Adipocyte (in vitro differentiated cells): ENCODE results near the gene NUP35.

ENCODE experiments used
- DNase-seq: peaks from one replicate; pipeline ENCODE4 v3.0.0-alpha.2; 2015; ENCODE audit warnings: low read depth
- H3K27me3 ChIP-seq: replicated peaks from 2 replicates; pipeline ENCODE4 v1.7.0; 2013; ENCODE audit warnings: mild to moderate bottlenecking, low read length, moderate library complexity; ENCODE audit not compliant: control insufficient read depth, insufficient read depth
- H3K36me3 ChIP-seq: 2 replicates; pipeline ENCODE4 v1.7.0; 2013; ENCODE audit warnings: low read length, mild to moderate bottlenecking, moderate library complexity; ENCODE audit not compliant: control insufficient read depth, insufficient read depth, severe bottlenecking
- H3K4me1 ChIP-seq: 2 replicates; pipeline ENCODE4 v1.7.0; 2013; ENCODE audit warnings: mild to moderate bottlenecking, low read length, moderate library complexity; ENCODE audit not compliant: control insufficient read depth, insufficient read depth
- H3K4me3 ChIP-seq: 2 replicates; pipeline ENCODE4 v1.7.0; 2013; ENCODE audit warnings: mild to moderate bottlenecking, low read length, moderate library complexity
- H3K9ac ChIP-seq: 2 replicates; pipeline ENCODE4 v1.7.0; 2013; ENCODE audit warnings: mild to moderate bottlenecking, low read length, moderate library complexity
- H3K9me3 ChIP-seq: 2 replicates; pipeline ENCODE4 v1.7.0; 2013; ENCODE audit warnings: mild to moderate bottlenecking, low read length, moderate library complexity; ENCODE audit not compliant: control insufficient read depth

Gene NUP35

GRCh38 chr2:183105402-183106134 is 18.7 kb upstream of the NUP35 start:
- H3K4me1 ChIP-seq = no peaks in the 10 kb centered on the region
- no peaks in the 10 kb centered on the region for H3K36me3 ChIP-seq
- H3K9me3 ChIP-seq = no peaks in the 10 kb centered on the region
- H3K4me3 ChIP-seq = no peak overlapping the region
- no peak overlapping the region for H3K9ac ChIP-seq
- H3K27me3 ChIP-seq = no peaks in the 10 kb centered on the region
- DNase-seq = no peak

DNA sequence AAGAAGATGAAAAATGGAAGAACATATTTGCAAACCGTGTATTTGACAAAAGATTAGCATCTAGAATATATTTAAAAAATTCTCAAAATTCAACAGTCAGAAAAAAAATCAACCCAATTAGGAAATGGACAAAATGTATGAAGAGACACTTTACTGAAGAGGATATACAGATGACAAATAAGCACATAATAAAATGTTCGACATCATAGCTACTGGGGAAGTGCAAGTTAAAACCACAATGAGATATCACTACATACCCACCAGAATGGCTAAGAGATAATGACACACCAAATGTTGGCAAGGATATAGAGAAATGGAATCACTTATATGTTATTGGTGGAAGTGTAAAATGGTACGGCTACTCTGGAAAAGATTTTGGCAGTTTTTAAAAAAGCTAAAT is 11.7 kb upstream of the NUP35 start:
- DNase-seq = no peak
- Histone ChIP-seq H3K4me1 (no peaks in the 10 kb centered on the region), H3K9ac (no peak overlapping the region), H3K36me3 (no peaks in the 10 kb centered on the region), H3K4me3 (no peak overlapping the region), H3K27me3 (no peaks in the 10 kb centered on the region), H3K9me3 (no peaks in the 10 kb centered on the region)

DNA sequence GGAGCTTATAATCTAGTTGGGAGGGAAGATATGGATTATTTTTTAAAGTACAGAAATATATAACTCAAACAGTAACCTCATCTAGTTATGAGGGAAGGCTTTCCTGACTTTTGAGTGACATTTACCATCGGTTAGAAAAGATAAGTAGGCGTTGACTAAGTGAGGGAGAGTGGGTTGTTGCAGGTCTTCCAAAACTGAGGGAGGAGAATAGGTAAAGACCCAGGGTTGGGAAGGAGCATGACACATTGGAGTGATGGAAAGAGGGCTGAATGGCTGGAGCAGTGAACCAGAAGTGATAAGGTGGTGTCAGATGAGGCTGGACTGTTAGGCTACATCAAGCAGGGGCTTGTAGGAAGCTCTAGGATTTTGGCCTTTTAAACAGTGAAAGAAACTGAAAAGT is 10.6 kb upstream of the NUP35 start:
- no peak for DNase-seq
- no peaks in the 10 kb centered on the region for H3K4me1 ChIP-seq
- no peaks in the 10 kb centered on the region for H3K9me3 ChIP-seq

DNA sequence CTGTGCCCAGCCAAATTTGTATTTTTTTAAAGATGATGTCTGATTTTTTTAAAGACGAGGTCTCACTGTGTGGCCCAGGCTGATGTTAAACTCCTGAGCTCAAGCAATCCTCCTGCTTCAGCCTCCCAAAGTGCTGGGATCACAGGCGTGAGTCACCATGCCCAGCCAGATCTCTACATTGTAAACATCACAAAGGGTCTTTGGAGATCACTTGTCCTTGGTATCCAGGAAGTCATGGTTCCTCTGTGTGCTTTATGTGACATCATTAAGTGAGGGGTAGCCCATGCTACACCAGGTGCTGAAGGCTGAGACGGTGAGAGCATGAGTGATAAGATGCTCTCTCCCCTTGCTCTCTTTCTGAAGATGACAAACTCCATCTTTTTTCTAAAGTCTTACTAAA is 7.0 kb upstream of the NUP35 start:
- no peak for DNase-seq

More for the DNA sequence above, 10.6 kb upstream of the NUP35 start:
- Histone ChIP-seq H3K4me3 (no peak overlapping the region), H3K27me3 (no peaks in the 10 kb centered on the region), H3K36me3 (no peaks in the 10 kb centered on the region), H3K9ac (no peak overlapping the region)

DNA sequence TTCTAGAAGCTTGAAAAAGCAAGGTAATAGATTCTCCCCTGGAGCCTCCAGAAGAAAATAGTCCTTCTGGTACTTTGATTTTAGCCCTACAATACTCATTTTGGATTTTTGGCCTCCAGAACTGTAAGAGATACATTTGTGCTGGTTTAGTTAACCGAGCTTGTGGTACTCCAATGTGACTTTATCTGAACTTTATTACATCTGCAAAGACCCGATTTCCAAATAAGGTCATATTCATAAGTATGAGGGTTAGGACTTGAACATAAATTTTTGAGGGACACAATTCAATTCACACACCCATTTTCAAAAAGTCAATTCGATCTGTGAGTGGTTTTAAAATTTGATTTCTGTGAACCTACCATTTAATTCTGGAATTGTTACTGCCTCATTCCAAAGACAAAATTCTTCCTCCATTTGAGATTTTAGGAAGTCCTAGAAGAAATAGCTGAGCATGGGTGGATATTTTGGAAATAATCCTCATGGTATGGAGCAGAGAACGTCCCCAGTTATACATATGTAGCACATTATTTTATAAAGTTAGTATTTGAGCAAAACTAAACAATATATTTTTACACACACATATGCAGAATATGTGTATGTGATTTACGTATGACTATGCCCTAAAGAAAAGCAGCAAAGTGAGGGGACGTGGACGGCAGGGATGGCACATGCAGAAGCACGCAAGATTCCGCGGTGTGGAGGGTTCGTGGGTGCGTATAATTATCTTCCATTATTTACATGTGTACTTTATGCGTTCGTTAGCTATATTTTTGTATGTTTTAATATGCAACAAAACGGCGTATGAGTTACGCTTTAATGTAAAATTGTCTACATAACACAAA is 905 bp upstream of the NUP35 start:
- no peak for DNase-seq
- H3K27me3 ChIP-seq = no peaks in the 10 kb centered on the region
- H3K4me3 ChIP-seq = peak overlapping the region; percentile 100

More for the DNA sequence above, 7.0 kb upstream of the NUP35 start:
- no peak overlapping the region for H3K4me3 ChIP-seq
- H3K27me3 ChIP-seq = no peaks in the 10 kb centered on the region
- no peaks in the 10 kb centered on the region for H3K36me3 ChIP-seq
- no peak overlapping the region for H3K9ac ChIP-seq
- no peaks in the 10 kb centered on the region for H3K9me3 ChIP-seq
- no peaks in the 10 kb centered on the region for H3K4me1 ChIP-seq

DNA sequence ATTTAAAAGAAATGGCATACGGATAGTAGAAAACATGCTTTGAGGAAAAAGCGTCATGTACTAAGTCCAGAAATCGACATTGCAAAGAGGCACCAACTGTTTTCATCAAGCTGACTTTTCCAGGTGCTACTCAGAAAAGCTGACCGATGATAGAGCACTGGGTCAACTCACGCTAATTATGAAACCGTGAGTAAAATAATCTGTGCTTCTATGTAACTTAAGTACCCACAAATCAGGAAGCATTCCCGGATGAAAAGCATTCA is 353 bp upstream of the NUP35 start:
- Histone ChIP-seq H3K27me3 (no peaks in the 10 kb centered on the region), H3K36me3 (peaks cover 2% of the 10 kb centered on the region), H3K4me3 (peak overlapping the region; percentile 100), H3K9me3 (no peaks in the 10 kb centered on the region), H3K4me1 (peaks cover 26% of the 10 kb centered on the region), H3K9ac (peak overlapping the region; percentile 87)
- DNase-seq = no peak

More for the DNA sequence above, 905 bp upstream of the NUP35 start:
- peaks cover 26% of the 10 kb centered on the region for H3K4me1 ChIP-seq
- H3K36me3 ChIP-seq = no peaks in the 10 kb centered on the region
- no peaks in the 10 kb centered on the region for H3K9me3 ChIP-seq
- H3K9ac ChIP-seq = peak overlapping the region; percentile 87

GRCh38 chr2:183124957-183125255 is 663 bp downstream of the NUP35 start:
- Histone ChIP-seq H3K9me3 (no peaks in the 10 kb centered on the region), H3K4me3 (peak overlapping the region; percentile 100), H3K9ac (peak overlapping the region; percentile 87), H3K4me1 (peaks cover 26% of the 10 kb centered on the region), H3K27me3 (no peaks in the 10 kb centered on the region), H3K36me3 (peaks cover 12% of the 10 kb centered on the region)
- DNase-seq = no peak

GRCh38 chr2:183125659-183126341 is 1.6 kb downstream of the NUP35 start:
- DNase-seq = no peak
- Histone ChIP-seq H3K4me1 (peaks cover 26% of the 10 kb centered on the region), H3K27me3 (no peaks in the 10 kb centered on the region), H3K36me3 (peaks cover 15% of the 10 kb centered on the region), H3K9me3 (no peaks in the 10 kb centered on the region), H3K9ac (peak overlapping the region; percentile 87), H3K4me3 (peak overlapping the region; percentile 100)

GRCh38 chr2:183126635-183127034 is 2.4 kb downstream of the NUP35 start:
- H3K9ac ChIP-seq = no peak overlapping the region
- H3K4me1 ChIP-seq = peaks cover 26% of the 10 kb centered on the region
- DNase-seq = no peak
- no peaks in the 10 kb centered on the region for H3K27me3 ChIP-seq
- no peaks in the 10 kb centered on the region for H3K9me3 ChIP-seq
- H3K4me3 ChIP-seq = peak overlapping the region; percentile 22
- peaks cover 19% of the 10 kb centered on the region for H3K36me3 ChIP-seq

DNA sequence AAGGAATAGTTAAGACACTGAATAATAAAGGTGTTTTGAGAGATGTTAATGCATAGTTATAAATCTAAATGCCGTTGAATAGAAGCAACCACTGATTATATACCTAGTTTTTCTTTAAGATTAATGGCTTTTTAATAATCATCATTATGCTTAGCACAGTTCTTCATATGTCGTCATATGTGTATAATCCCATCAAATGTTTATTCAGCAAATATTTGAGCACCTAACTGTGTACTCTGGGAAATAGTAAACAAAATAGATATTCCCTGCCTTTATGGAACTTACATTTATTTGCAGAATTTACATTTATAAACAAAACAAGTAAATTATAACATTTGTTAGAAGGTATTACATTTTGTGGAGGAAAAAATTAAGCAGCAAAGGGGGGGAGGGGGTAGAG is 9.8 kb downstream of the NUP35 start:
- H3K4me3 ChIP-seq = no peak overlapping the region
- H3K27me3 ChIP-seq = no peaks in the 10 kb centered on the region
- H3K4me1 ChIP-seq = no peaks in the 10 kb centered on the region
- no peaks in the 10 kb centered on the region for H3K9me3 ChIP-seq
- no peak for DNase-seq
- peaks cover 19% of the 10 kb centered on the region for H3K36me3 ChIP-seq
- H3K9ac ChIP-seq = no peak overlapping the region

- DNase-seq = peak; percentile 6
- Histone ChIP-seq H3K4me3 (no peak overlapping the region), H3K9me3 (peaks cover 4% of the 10 kb centered on the region), H3K4me1 (peaks cover 11% of the 10 kb centered on the region), H3K27me3 (no peaks in the 10 kb centered on the region), H3K9ac (no peak overlapping the region), H3K36me3 (peaks cover 14% of the 10 kb centered on the region)
Observed at GRCh38 chr2:183148955-183149354, 24.7 kb downstream of the NUP35 start.
